Renal pelvis (tissue), 4 donors: ENCODE results near the gene SLC25A42. TPM values are rescaled to one million over a fixed set of nuclear protein-coding genes. Genes with fewer than 3 reads are reported as not detected.
A peak's percentile ranks its signal among the peaks of the same experiment; 100 is the strongest.
"Not testable (repeated sequence)": the region's sequence is repeated elsewhere in the genome, so short reads cannot be mapped to it uniquely, and the experiment has no call there.

Source experiments
- DNase-seq: peaks from one replicate; pipeline ENCODE4 v3.0.0-alpha.2; 2013
- polyA plus RNA-seq, 3 donors: library from polyadenylated mRNA; unstranded; fragments of 120-200 nt; gene quantifications; one replicate each; pipeline ENCODE4 v1.2.1, GENCODE V29; 2013; ENCODE audit not compliant: insufficient read length in 3 of 3

The SLC25A42 gene
- polyA plus RNA-seq, 3 donors, result 22.3 to 26.8 (median 22.9) TPM

DNA sequence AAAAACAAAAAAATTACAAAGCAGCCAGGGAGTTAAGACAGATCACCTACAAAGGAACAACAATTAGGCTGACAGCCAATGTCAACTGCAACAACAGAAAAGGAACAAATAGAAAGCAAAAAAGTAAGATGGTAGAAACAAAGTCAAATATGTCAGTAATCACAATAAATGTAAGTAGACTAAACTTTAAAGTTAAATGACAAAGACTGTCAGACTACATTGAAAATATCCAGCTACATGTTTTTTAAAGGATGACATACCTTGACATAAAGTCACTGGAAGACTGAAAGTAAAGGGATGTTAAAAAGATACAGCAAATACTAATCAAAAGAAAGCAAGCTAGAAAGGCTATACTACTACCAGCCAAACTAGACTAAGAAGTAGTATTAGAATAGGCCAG is 59.6 kb downstream of the SLC25A42 start:
- DNase-seq, result no peak

- no peak for DNase-seq
Observed at GRCh38 chr19:19126102-19126501, 62.3 kb downstream of the SLC25A42 start.

DNA sequence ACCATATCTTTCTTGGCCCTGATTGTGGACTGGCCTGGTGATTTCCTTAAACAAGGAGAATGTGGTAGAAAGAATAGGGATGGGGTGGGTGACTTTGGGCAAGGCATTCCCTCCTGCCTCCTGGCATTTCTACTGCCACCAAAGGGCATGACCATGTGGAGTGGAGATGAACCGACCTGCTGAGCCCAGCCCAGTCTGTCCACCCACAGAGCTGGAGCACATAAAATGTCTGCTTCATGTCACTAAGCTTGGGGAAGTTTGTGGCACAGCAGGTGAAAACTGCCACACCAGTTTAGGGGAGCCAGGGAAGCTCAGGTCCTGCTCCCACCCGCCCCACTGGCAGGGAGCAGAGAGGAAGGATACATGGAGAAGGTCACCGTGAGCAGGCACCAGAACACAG is 68.2 kb downstream of the SLC25A42 start:
- DNase-seq, result no peak

DNA sequence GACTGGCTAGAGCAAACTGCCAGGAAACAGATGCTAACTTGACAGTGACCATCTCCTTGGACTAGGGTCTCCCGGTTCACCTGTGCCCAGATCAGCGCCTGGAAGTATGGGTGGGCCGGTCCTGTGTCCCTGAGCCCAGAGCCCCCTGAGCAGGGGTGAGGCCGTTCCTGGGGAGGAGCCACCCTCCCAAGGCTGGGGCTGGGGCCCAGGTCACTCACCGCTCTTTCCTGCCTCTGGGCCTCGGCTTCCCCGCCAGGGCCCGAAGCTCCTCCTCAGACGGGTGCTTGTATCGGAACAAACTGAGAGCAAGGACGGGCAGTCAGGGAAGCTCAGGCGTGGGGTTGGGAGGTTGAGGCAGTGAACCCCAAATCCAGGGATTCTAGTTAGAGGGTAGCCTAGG is 69.1 kb downstream of the SLC25A42 start:
- no peak for DNase-seq

GRCh38 chr19:19133985-19134384 is 70.2 kb downstream of the SLC25A42 start:
- DNase-seq, result no peak

GRCh38 chr19:19134687-19135158 is 70.9 kb downstream of the SLC25A42 start:
- DNase-seq, result peak; percentile 68

DNA sequence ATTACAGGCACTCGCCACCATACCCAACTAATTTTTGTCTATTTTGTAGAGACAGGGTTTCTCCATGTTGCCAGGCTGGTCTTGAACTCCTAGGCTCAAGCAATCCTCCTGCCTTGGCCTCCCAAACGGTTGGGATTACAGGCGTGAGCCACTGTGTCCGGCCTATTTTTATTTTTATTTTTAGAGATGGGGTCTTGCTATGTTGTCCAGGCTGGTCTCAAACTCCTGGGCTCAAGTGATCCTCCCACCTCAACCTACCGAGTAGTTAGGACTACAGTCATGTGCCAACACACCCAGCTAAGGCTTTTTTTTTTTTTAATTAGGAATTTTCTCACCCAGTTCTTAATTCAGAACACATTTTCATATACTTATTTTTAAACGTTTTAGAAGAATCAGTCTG is 71.9 kb downstream of the SLC25A42 start:
- DNase-seq, result not testable (repeated sequence)

GRCh38 chr19:19137556-19138108 is 73.8 kb downstream of the SLC25A42 start:
- DNase-seq, result no peak

GRCh38 chr19:19138109-19138981 is 74.6 kb downstream of the SLC25A42 start, which contains the start of gene TMEM161A:
TMEM161A (minus strand) TSS chr19:19138478; CDS start chr19:19138428, 50 bp downstream.
- DNase-seq, result peak; percentile 98

GRCh38 chr19:19139876-19140229 is 76.1 kb downstream of the SLC25A42 start:
- no peak for DNase-seq

- DNase-seq, result no peak
Observed at GRCh38 chr19:19140476-19140875, 76.7 kb downstream of the SLC25A42 start.

GRCh38 chr19:19142347-19142746 is 78.6 kb downstream of the SLC25A42 start:
- DNase-seq, result no peak

GRCh38 chr19:19145281-19145680 is 81.5 kb downstream of the SLC25A42 start:
- no peak for DNase-seq

- no peak for DNase-seq
Observed at GRCh38 chr19:19145684-19146608, 82.2 kb downstream of the SLC25A42 start.

DNA sequence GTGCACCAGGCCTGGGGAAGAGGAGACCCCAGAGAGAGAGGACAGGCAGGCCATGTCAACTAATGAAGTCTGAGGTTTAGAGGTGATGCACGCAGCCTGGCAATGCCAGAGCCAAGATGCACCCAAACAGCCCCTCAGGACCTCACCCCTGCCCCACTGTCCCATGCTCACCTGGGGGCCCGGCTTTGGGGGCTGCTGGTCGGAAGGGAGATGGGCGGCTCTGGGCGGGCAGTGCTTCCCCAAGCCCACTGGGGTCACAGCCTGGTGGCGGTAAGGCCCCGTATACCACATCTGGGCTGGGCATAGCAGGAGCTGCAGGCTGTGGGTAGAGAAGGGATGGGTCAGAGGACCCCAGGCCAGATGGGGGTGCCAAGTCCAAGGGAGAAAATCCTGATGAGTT is 83.1 kb downstream of the SLC25A42 start:
- no peak for DNase-seq

DNA sequence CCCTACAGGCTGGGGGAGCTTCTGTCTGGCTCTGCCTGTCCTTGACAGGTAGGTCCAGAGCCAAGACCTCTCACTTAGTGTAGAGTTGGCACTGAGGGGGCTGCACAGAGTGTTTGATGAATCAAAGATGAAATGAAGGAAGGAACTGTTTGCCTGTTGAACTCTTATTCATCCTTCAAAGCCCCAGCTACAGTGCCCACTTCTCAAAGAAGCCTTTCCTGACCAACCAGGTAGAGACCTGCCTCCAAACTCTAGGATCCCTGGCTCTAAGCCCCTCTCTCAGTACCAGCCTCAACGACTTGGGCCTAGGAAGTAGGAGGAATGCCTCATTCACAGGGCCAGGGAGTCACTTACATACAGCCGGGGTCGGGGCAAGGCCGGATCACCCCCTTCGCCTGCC is 83.5 kb downstream of the SLC25A42 start:
- no peak for DNase-seq

- DNase-seq, result not testable (repeated sequence)
Observed at GRCh38 chr19:19148504-19148903, 84.7 kb downstream of the SLC25A42 start.

DNA sequence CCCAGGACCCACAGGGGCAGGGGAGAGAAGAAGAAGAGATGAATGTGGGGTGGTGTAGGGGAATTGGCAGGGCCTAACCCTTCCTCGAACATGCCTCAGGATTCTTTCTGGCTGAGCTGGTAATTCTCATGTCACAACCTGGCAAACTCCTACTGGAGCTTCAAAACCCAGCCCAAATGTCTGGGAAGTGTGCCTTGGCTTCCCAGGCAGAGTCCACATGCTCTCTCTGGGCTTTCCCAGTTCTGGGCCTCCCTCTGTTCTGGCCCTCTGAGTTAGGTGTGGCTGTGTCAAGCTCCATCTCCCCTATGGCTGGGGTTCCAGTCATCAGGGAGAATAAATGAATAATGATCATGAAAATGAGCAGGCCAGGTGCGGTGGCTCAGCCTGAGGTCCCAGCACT is 85.6 kb downstream of the SLC25A42 start:
- DNase-seq, result no peak

DNA sequence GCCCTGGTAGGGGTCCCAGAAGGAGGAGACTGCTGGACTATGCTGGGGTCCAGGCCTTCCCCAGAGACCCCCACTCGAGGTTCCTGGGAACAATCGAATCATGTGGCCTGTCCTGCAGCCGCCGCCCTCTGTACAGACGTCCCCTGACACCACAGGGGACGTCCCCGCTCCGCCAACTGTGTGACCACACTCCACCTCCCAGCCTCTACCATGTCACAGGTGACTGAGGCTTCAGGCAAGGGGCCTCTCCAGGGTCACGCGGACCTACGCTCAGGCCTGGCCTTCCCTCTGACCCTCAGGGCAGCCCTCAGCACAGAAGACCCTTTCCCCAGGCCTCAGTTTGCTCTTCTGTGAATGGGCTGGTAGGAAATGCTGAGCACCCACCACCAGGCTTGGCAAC is 87.6 kb downstream of the SLC25A42 start:
- DNase-seq, result no peak

DNA sequence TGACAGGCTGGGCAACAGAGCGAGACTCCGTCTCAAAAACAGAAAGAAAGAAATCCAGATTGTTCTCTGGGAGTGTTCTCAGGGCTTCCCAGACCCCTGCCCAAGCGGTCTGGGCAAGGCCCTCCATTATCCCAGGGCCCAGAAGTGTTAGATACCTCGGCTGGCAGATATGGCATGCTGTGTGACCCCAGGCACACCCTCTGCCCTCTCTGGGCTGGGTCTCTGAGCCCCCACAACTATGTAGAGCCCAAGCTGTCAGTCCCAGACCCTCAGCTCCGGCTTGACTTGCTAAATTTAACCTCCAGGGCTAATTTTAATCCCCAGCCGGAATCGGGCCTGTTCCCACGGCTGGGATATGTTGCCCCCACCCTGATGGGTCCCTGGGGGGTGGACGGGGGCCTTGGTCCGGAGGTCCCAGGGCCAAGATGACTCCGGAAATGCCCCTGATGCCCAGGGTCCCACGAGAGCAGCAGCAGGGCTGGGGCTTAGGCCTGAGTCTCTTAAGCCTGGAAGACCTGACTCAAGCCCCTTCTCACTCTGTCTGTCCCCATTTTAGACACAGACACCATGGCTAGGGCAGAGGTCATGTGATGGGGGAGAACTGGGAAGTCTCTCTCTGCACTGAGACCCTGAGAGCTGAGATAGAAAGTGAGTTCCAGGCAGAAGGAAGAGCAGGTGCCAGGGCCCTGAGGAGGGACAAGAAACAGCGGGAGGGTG is 89.0 kb downstream of the SLC25A42 start:
- no peak for DNase-seq

- DNase-seq, result no peak
Observed at GRCh38 chr19:19154768-19155494, 91.1 kb downstream of the SLC25A42 start.
